ENCODE data around the gene AMFR.

AMFR gene

GRCh38 chr16:56314244-56314850 lies 111.0 kb downstream of the AMFR start:
- H3K4me3 ChIP-seq (ENCODE audit: low read depth, low read length) = no peak overlapping the region
- no peak for TF ChIP-seq CTCF (IDR thresholded peaks at IDR 0.05; ENCODE audit: borderline replicate concordance, insufficient read depth, low read depth, low read length)

- H3K4me3 ChIP-seq (ENCODE audit: low read depth, low read length) = no peak overlapping the region
- no peak for TF ChIP-seq CTCF (IDR thresholded peaks at IDR 0.05; ENCODE audit: borderline replicate concordance, insufficient read depth, low read depth, low read length)
These were observed 112.8 kb downstream of the AMFR start for GRCh38 chr16:56312556-56312955.

GRCh38 chr16:56312028-56312300 lies 113.4 kb downstream of the AMFR start:
- no peak for TF ChIP-seq CTCF (IDR thresholded peaks at IDR 0.05; ENCODE audit: borderline replicate concordance, insufficient read depth, low read depth, low read length)

More at GRCh38 chr16:56312028-56312300, 113.4 kb downstream of the AMFR start:
- no peak overlapping the region for H3K4me3 ChIP-seq (ENCODE audit: low read depth, low read length)

Data from GM12875 (cell line).